AG04450 (cell line): ENCODE results near the gene GPC6. TPM values are rescaled to one million over a fixed set of nuclear protein-coding genes. Genes with fewer than 3 reads are reported as not detected.

Source experiments
- CTCF ChIA-PET: fragments of 300-600, 350-600 bp; formaldehyde crosslinking; extraction: SDS; loops from one replicate; lab custom pipeline; 2022; ENCODE audit warnings: antibody characterized with exemption, inconsistent platforms; lab: Charles Lee
- POLR2A ChIA-PET: fragments of 350-600 bp; formaldehyde crosslinking; extraction: SDS; loops from one replicate; lab custom pipeline; 2021; ENCODE audit warnings: antibody characterized with exemption, inconsistent platforms; lab: Yijun Ruan, JAX
- DNase-seq: peaks from one replicate; pipeline ENCODE4 v3.0.0-alpha.2; 2011; ENCODE audit warnings: low read depth, low spot score
- H3K27ac ChIP-seq: one replicate; pipeline ENCODE4 v1.5.1; 2012; ENCODE audit warnings: low read depth, low read length, control low read depth
- H3K27me3 ChIP-seq: one replicate; pipeline ENCODE4 v1.6.0; 2012; ENCODE audit warnings: low read length; ENCODE audit not compliant: control insufficient read depth, insufficient read depth
- H3K4me3 ChIP-seq: 2 replicates; pipeline ENCODE4 v1.5.1; 2011; ENCODE audit warnings: mild to moderate bottlenecking, low read depth, low read length, control low read depth
- H3K9me3 ChIP-seq: 2 replicates; pipeline ENCODE4 v1.5.1; 2012; ENCODE audit warnings: low read length; ENCODE audit not compliant: control insufficient read depth, insufficient read depth
- polyA plus RNA-seq: library from polyadenylated mRNA; depleted of rRNA; stranded (reverse); fragments of >200 nt; gene quantifications from 2 replicates; pipeline ENCODE4 v1.2.3, GENCODE V29; 2011
- TF ChIP-seq, protein P1 (sequence below): IDR thresholded peaks from 2 replicates; pipeline ENCODE4 v1.5.1; 2011; ENCODE audit warnings: low read depth, low read length, control low read depth, inconsistent platforms

GPC6 gene
- polyA plus RNA-seq, 1 experiment, result 40.4 TPM

DNA sequence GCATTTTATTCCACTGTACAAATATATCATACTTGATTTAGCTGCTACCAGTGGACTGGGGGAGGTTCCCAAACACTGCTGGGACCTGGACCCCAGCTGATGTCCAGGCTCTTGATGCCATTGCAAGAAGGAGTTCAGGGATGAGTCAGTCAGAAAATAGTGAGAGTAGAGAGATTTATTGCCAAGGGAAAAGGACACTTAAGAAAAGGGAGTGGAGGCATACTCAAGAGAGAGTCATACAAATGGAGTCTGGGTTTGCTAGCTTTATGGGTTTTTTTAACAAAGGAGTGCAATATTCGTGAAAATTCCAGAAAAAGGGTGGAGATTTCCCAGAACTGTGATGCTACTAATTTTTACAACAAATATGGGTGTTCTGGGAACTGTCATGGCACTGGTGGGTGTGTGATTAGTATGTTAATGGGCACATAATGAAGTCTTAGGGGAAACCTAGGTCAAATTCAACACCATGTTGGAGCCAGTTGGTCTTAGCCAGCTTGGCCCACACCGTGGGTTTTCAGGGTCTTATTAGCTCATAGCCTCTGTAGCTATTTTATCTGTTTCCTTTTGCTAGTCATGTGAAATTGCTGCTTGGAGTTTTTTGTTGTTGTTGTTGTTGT, 36.2 kb downstream of the GPC6 start:
- ChIA-PET CTCF (no interaction called here), POLR2A (no interaction called here)
- no peak overlapping the region for H3K27ac ChIP-seq

GRCh38 chr13:93264876-93265275, 38.3 kb downstream of the GPC6 start:
- no peak for DNase-seq
- ChIA-PET CTCF (no interaction called here), POLR2A (no interaction called here)
- Histone ChIP-seq H3K4me3 (no peak overlapping the region), H3K27me3 (no peaks in the 10 kb centered on the region), H3K9me3 (peaks cover 2% of the 10 kb centered on the region; the same call in 1 of the 2 replicates), H3K27ac (no peak overlapping the region)
- TF ChIP-seq, protein P1, sequence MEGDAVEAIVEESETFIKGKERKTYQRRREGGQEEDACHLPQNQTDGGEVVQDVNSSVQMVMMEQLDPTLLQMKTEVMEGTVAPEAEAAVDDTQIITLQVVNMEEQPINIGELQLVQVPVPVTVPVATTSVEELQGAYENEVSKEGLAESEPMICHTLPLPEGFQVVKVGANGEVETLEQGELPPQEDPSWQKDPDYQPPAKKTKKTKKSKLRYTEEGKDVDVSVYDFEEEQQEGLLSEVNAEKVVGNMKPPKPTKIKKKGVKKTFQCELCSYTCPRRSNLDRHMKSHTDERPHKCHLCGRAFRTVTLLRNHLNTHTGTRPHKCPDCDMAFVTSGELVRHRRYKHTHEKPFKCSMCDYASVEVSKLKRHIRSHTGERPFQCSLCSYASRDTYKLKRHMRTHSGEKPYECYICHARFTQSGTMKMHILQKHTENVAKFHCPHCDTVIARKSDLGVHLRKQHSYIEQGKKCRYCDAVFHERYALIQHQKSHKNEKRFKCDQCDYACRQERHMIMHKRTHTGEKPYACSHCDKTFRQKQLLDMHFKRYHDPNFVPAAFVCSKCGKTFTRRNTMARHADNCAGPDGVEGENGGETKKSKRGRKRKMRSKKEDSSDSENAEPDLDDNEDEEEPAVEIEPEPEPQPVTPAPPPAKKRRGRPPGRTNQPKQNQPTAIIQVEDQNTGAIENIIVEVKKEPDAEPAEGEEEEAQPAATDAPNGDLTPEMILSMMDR, result no peak

More for the DNA sequence above, 36.2 kb downstream of the GPC6 start:
- Histone ChIP-seq H3K4me3 (no peak overlapping the region), H3K9me3 (no peaks in the 10 kb centered on the region), H3K27me3 (no peaks in the 10 kb centered on the region)
- TF ChIP-seq, protein P1, result no peak
- DNase-seq, result no peak

DNA sequence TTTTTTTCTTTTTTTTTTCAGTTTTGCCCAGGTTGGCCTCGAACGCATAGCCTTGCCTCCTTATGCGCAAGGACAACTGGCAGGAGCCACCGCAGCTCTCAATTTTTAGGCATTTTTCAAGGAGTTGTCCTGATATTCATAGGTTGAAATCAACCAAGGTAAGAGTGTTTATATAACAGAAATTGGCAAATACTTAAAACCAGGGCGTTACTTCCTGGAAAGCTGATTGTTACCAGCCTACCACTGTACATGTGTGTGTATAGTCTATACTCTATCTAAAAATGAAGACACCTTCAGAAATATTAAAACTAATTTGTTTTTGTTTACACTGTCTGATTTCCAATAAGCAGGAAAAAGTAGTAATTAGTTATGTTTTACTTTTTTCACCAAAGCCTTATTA, 39.2 kb downstream of the GPC6 start:
- no peak for DNase-seq
- no peaks in the 10 kb centered on the region for H3K27me3 ChIP-seq
- H3K27ac ChIP-seq, result no peak overlapping the region
- H3K9me3 ChIP-seq, result peaks cover 2% of the 10 kb centered on the region; the same call in 1 of the 2 replicates
- ChIA-PET CTCF (no interaction called here), POLR2A (no interaction called here)
- TF ChIP-seq, protein P1, result no peak
- H3K4me3 ChIP-seq, result no peak overlapping the region

DNA sequence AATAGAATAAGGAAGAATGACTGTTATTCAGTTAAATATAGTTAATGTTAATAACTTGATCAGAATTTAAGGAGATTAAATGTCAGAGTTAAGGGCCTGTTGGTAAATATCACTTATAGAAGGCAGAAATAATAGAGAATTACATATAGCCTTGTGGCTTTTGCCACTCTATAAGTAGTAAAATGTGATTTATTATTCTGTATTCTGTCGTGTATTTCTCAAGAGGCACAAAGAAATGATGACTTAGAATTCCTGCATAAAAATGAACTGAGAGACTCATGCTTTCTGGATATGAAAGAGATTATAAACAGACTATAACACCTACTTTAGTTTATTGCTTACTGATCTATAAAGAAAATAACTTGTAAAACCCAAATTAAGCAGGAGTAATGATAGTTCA, 40.1 kb downstream of the GPC6 start:
- ChIA-PET CTCF (no interaction called here), POLR2A (no interaction called here)
- Histone ChIP-seq H3K27me3 (no peaks in the 10 kb centered on the region), H3K9me3 (peaks cover 2% of the 10 kb centered on the region; the same call in 1 of the 2 replicates), H3K4me3 (no peak overlapping the region), H3K27ac (no peak overlapping the region)
- DNase-seq, result no peak
- TF ChIP-seq, protein P1, result no peak

DNA sequence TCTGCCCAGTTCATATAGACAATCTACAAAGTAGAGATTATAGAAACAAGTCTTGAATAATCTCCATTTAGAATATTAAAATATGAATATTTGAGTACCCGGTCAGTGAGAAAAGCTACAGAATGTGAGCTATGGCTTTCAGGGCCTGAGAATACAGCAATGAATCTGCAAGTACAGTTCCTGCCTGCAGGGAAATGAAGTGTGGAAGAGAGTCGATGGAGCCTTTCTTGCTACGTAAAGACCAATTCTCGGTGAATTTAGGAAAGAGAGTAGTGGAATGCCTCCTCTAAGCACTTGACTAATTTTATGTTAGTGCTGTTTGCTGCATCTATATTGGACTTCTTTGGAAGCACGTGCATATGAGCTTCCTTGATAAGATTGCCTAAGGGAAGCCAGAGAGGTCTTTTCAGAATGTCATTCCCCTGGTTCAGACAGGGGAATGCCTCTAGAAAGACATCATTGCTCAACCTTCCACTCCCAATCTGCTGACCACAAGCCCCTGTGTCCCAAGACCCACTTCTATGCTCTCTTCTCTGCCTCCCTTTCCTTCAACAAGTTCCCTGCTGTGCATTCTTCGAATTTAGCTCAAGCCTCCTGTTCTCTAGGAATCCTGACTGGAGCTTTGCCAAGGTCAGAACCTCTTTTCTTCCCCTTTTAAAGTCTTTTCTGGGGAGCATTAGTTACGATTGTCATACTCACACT, 41.9 kb downstream of the GPC6 start:
- TF ChIP-seq, protein P1, result no peak
- CTCF ChIA-PET, result no interaction called here
- Histone ChIP-seq H3K27ac (no peak overlapping the region), H3K4me3 (no peak overlapping the region), H3K9me3 (peaks cover 2% of the 10 kb centered on the region; the same call in 1 of the 2 replicates), H3K27me3 (no peaks in the 10 kb centered on the region)
- no peak for DNase-seq
- POLR2A ChIA-PET, result no interaction called here
